ENCODE results near the gene BMP4. TPM values are rescaled to one million over a fixed set of nuclear protein-coding genes. Genes with fewer than 3 reads are reported as not detected.

Gene BMP4
- total RNA-seq, 3 donors from 2014 or later, result 0.11 to 0.30 (median 0.27) TPM

DNA sequence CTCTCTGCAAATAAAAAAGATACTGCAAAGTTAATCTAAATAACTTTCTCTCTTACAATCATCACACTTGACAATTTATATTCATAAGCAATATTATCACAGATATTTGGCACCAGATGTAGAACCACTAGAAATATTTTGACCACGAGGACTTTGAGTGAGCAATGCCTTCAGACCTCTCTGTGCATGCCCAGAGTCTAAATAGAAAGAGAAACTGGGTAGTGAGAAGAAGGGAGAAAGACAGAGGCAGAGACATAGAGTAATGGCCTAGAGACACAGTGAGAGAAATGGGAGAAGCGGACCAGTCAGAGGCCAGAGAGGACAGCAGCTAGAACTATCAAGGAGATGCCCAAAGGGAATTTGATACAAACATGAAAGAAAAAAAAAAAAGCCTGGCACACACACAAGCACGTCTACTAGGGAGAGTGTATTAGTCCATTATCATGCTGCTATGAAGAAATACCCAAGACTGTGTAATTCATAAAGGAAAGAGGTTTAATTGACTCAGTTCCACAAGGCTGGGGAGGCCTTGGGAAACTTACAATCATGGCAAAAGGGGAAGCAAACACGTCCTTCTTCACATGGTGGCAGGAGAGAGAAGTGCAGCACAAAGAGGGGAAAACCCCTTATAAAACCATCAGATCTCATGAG, 41.1 kb downstream of the BMP4 start:
- Mint-ChIP-seq H3K27me3 (ENCODE audit: low read depth) (no peaks in the 10 kb centered on the region), H3K4me3 (no peak overlapping the region), H3K4me1 (ENCODE audit: low read depth) (no peaks in the 10 kb centered on the region), H3K9me3 (peaks cover 8% of the 10 kb centered on the region), H3K36me3 (ENCODE audit: insufficient read depth) (no peaks in the 10 kb centered on the region)
- DNase-seq (no peak), ATAC-seq (no peak)

DNA sequence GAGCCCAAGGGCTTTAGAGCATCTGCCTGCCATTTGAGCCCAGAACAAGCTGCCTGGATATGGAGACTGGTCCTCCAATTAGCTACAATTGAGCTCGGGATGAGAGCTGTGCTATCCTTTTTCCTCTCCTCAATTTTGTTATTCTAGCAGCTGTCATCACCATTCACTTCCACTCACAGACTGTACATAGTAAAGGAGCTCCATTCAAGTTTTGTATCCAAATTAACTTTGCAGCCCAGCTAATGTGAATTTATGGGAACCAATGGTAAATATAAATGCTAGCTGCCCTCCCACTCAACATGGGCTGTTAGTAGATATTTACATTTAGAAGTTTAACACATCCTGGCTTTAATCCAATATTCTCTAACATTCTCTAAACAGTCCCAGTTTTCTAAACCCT, 44.6 kb downstream of the BMP4 start:
- no peaks in the 10 kb centered on the region for H3K36me3 Mint-ChIP-seq (ENCODE audit: insufficient read depth)
- H3K9me3 Mint-ChIP-seq, result peaks cover 8% of the 10 kb centered on the region
- no peak for DNase-seq
- no peak overlapping the region for H3K4me3 Mint-ChIP-seq
- H3K27me3 Mint-ChIP-seq (ENCODE audit: low read depth), result no peaks in the 10 kb centered on the region
- ATAC-seq, result no peak
- no peaks in the 10 kb centered on the region for H3K4me1 Mint-ChIP-seq (ENCODE audit: low read depth)

DNA sequence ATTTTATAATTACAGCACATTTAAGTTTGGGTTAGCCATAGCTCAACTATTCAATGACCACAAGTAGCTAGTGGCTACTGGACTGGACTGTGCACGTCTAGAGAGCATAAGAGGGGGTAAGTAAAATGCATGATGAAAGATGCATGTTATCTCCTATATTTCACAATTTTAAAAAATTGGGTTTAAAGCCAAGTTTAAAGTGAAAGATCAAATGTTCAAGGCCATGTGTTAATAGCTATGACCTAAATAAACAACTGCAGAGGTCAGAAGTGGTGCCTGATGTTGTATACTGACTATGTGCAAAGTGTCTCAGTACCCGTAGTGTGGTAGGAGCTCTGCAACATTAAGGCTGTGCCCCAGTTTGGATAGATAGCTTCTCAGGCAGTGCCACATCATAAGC, 48.2 kb downstream of the BMP4 start:
- H3K9me3 Mint-ChIP-seq, result peaks cover 7% of the 10 kb centered on the region
- H3K4me3 Mint-ChIP-seq, result no peak overlapping the region
- no peaks in the 10 kb centered on the region for H3K4me1 Mint-ChIP-seq (ENCODE audit: low read depth)
- no peaks in the 10 kb centered on the region for H3K27me3 Mint-ChIP-seq (ENCODE audit: low read depth)
- H3K36me3 Mint-ChIP-seq (ENCODE audit: insufficient read depth), result no peaks in the 10 kb centered on the region
- ATAC-seq, result no peak
- no peak for DNase-seq

DNA sequence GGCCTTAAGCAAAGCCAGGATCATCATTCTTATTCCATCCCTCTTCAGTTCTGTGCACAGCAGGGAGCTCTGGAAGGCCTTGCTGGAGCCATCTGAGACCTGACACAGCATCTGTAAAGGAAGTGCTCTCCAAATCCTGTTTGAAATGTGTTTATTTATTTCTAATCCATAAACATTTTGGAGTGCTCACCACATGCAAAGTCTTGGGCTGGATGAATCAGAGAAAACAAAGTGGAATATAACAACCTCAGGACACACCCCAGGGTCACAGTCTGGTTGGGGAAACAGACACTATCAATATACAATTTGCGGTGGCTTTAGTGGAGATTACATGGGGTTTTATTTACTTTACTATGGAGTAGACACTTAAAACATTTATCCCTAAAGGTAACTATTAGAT, 54.3 kb downstream of the BMP4 start:
- Mint-ChIP-seq H3K27me3 (ENCODE audit: low read depth) (no peaks in the 10 kb centered on the region), H3K36me3 (ENCODE audit: insufficient read depth) (no peaks in the 10 kb centered on the region), H3K4me1 (ENCODE audit: low read depth) (no peaks in the 10 kb centered on the region), H3K9me3 (peaks cover 7% of the 10 kb centered on the region), H3K4me3 (no peak overlapping the region)
- DNase-seq (no peak), ATAC-seq (no peak)

DNA sequence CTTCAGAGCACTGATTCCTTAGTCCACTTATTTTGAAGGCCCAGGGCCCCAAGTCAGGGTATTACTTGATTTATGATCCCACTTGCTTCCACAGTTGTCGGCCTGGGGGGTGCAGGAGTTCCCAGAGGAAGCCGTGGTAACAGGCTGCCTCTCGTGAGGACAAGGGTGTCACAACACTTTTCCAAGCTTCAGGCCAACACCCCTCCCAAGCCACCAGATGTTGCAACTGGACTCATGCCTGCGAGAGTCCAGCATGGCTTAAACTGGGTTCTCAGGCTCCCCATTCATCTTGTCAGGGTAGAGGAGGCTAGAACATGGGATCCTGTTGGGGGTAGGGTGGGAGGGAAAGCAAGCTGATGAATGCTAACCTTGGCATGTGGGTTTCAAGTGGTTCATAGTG, 56.1 kb downstream of the BMP4 start:
- DNase-seq, result no peak
- Mint-ChIP-seq H3K4me3 (no peak overlapping the region), H3K9me3 (peaks cover 7% of the 10 kb centered on the region), H3K36me3 (ENCODE audit: insufficient read depth) (no peaks in the 10 kb centered on the region), H3K4me1 (ENCODE audit: low read depth) (no peaks in the 10 kb centered on the region), H3K27me3 (ENCODE audit: low read depth) (peaks cover 5% of the 10 kb centered on the region)
- no peak for ATAC-seq

Data from activated T-cell treated with anti-CD3 and anti-CD28 coated beads, Interleukin-2, amount 50 U/mL, for 4 hours (primary cell).